Right lobe of liver (tissue), 4 donors: ENCODE data around the gene PIK3CD.

Source experiments
- CTCF ChIP-seq, 4 donors: fragments of 200-600 bp in 3 of 4; fragments of 450-650 bp in 1 of 4; IDR thresholded peaks; one replicate each; pipeline versions ENCODE4 v1.5.1 to v1.8.0; 2016 to 2022; ENCODE audit warnings: antibody characterized with exemption in 4 of 4, mild to moderate bottlenecking in 2 of 4
- POLR2A ChIP-seq: fragments of 450-650 bp; IDR thresholded peaks from one replicate; pipeline ENCODE4 v1.6.1; 2017; ENCODE audit warnings: antibody characterized with exemption, mild to moderate bottlenecking
- donor health status: DM: no; HTN: no; CAD: no.
- donor health status: DM: no; HTN: no; CAD: no.
- donor health status: DM: no; HTN: yes; CAD: no.

- TF ChIP-seq POLR2A = no peak
- TF ChIP-seq CTCF (IDR thresholded peaks at IDR 0.05) = no peak
These were observed 60.0 kb downstream of the PIK3CD start for GRCh38 chr1:9711466-9712020.
